NB4 (cell line): Measurements from ENCODE around the gene SNAP25.

ENCODE experiments used
- POLR2A ChIP-seq: IDR thresholded peaks from 2 replicates; pipeline ENCODE4 v1.6.1; 2011; ENCODE audit warnings: mild to moderate bottlenecking; ENCODE audit not compliant: insufficient read length; ENCODE audit errors: extremely low read depth
- TF ChIP-seq, protein P1 (sequence below): IDR thresholded peaks from one replicate; pipeline ENCODE4 v1.5.1; 2012; ENCODE audit warnings: low read depth, low read length

DNA sequence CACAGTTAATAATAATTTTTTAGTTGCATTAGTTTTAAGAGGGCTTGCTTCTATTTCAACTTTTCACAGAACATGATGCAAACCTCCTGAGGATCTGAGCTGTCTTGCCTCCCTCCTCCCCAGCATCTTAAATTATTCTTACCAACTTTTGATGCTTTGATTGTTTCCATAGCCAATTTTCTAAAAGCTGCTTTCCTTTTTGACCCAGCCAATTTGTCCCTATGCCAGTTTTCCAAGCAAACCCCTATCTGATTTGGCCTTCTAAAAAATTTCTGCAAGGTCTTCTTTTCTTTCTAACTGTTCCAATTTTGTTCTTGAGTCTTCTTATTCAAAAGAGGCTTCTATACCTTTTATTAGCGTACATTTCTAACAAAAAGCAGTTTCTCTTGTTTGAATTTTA lies 26.5 kb upstream of the SNAP25 start:
- TF ChIP-seq, protein P1, sequence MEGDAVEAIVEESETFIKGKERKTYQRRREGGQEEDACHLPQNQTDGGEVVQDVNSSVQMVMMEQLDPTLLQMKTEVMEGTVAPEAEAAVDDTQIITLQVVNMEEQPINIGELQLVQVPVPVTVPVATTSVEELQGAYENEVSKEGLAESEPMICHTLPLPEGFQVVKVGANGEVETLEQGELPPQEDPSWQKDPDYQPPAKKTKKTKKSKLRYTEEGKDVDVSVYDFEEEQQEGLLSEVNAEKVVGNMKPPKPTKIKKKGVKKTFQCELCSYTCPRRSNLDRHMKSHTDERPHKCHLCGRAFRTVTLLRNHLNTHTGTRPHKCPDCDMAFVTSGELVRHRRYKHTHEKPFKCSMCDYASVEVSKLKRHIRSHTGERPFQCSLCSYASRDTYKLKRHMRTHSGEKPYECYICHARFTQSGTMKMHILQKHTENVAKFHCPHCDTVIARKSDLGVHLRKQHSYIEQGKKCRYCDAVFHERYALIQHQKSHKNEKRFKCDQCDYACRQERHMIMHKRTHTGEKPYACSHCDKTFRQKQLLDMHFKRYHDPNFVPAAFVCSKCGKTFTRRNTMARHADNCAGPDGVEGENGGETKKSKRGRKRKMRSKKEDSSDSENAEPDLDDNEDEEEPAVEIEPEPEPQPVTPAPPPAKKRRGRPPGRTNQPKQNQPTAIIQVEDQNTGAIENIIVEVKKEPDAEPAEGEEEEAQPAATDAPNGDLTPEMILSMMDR = no peak
- TF ChIP-seq POLR2A = no peak
